IgD-negative memory B cell (primary cell): ENCODE results near the gene CACNG8. TPM values are rescaled to one million over a fixed set of nuclear protein-coding genes. Genes with fewer than 3 reads are reported as not detected.

Experiments used
- H3K27ac Mint-ChIP-seq, 3 donors: one replicate each; pipeline ENCODE4 v1.8.0; 2020 to 2022; ENCODE audit warnings: mild to moderate bottlenecking in 3 of 3, mixed read lengths in 3 of 3, moderate library complexity in 1 of 3
- H3K27me3 Mint-ChIP-seq: one replicate; pipeline ENCODE4 v1.8.0; 2021; ENCODE audit warnings: mixed read lengths
- H3K36me3 Mint-ChIP-seq: one replicate; pipeline ENCODE4 v1.8.0; 2020; ENCODE audit warnings: mild to moderate bottlenecking, mixed read lengths
- H3K4me1 Mint-ChIP-seq, 3 donors: one replicate each; pipeline ENCODE4 v1.8.0; 2020 to 2022; ENCODE audit warnings: mixed read lengths in 3 of 3, mild to moderate bottlenecking in 1 of 3
- H3K4me3 Mint-ChIP-seq, 4 donors: one replicate each; pipeline ENCODE4 v1.8.0; 2020 to 2022; ENCODE audit warnings: mild to moderate bottlenecking in 4 of 4, mixed read lengths in 4 of 4, moderate library complexity in 3 of 4
- H3K9me3 Mint-ChIP-seq, 3 donors: one replicate each; pipeline ENCODE4 v1.8.0; 2020 to 2021; ENCODE audit warnings: mixed read lengths in 3 of 3, mild to moderate bottlenecking in 1 of 3
- polyA plus RNA-seq: library from polyadenylated mRNA; unstranded; fragments of 300-500 nt; fragmentation: Illumina TruSeq; gene quantifications from one replicate; pipeline ENCODE4 v1.2.3, GENCODE V29; 2021

Gene CACNG8
- polyA plus RNA-seq, 1 donor from 2014 or later = not detected

DNA sequence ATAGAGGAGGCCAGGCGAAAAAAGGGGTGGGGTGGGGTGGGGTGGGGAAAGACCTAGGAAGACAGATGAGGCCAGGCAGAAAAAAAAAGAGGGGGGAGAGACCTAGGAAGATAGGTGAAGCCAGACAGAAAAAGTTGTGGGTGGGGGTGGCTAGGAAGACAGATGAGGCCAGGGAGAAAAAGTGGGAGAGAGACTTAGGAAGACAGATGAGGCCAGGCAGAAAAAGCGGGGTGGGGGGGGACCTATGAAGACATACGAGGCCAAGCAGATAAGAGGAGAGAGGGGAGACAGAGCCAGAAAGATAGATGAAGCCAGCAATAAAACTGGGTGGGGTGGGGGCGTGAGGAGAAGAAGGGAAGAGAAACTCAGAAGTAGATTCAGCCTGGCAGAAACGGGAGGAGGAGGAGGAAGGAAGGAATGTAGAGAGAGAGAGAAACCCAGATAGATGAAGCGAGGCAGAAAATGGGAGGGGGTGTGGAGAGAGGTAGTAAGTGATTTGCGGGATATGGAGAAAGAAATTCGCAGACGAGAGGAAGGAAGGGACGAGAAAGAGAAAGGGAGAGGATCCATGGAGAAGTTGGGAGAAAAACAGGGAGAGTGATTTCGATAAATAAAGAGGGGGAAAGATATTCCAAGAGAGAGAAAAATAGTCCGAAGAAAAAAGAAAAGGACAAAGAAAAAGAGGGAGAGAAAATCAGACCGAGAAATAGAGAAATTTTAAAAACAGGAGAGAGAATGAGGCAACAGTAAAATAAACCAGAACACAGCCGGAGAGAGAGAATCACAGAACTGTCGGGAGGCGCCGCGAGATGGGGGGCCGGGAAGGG, 16.5 kb downstream of the CACNG8 start:
- peaks cover 37% of the 10 kb centered on the region for H3K27me3 Mint-ChIP-seq
- peaks cover 4% of the 10 kb centered on the region for H3K36me3 Mint-ChIP-seq
- H3K4me3 Mint-ChIP-seq = peak overlapping the region in 2 of 4 donors; percentile 38 to 51

DNA sequence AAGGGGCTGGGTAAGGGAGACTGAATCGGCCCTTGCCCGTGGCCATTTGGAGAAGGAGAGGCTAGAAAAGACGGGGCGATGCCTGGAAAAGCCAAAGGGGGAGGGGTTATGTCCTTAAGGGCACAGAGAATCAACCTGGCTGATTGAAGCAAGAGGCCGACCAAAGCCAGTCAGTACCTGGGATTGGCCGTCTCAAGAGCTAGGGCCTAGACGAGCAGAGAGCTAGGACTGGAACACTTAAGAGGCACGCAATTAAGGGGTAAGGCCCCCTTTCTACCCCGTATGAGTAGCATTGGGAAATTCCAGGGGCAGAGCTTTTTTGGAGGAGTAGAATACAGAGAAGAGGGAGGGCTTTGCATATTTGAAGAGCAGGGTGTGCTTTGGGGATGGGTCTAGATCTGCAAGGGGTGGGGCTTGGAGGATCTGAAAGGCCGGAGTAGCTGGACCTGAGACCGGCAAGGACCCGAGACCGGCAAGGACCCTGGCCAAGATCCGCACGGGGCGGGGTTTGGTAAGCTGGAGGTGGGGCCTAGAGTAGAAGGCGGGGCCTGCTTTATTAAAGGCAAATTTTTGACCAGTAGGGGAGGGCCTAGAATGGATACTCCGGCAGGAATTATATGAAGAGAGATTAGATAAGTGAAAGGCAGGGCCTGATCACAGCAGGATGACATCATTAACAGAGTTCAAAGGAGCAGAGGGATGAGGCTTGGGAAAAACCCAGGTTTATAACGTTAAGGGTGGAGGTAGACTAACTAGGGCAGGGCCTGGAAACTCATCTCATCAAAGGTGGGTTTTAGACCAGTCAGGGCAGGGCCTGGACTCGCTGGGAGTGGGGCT, 18.0 kb downstream of the CACNG8 start:
- H3K4me1 Mint-ChIP-seq = peaks cover 4 to 11% (median 6%) of the 10 kb centered on the region in 3 donors
- H3K4me3 Mint-ChIP-seq = peak overlapping the region in 3 of 4 donors; percentile 13 to 67 (median 54)
- H3K9me3 Mint-ChIP-seq = peaks cover 1 to 20% (median 9%) of the 10 kb centered on the region in 3 donors
- H3K36me3 Mint-ChIP-seq = peaks cover 4% of the 10 kb centered on the region
- H3K27me3 Mint-ChIP-seq = peaks cover 35% of the 10 kb centered on the region
- no peak overlapping the region for H3K27ac Mint-ChIP-seq

More for the DNA sequence above, 16.5 kb downstream of the CACNG8 start:
- Mint-ChIP-seq H3K9me3 (peaks cover 3 to 20% (median 9%) of the 10 kb centered on the region in 3 donors), H3K4me1 (peaks cover 4 to 11% (median 6%) of the 10 kb centered on the region in 3 donors), H3K27ac (no peak overlapping the region)

DNA sequence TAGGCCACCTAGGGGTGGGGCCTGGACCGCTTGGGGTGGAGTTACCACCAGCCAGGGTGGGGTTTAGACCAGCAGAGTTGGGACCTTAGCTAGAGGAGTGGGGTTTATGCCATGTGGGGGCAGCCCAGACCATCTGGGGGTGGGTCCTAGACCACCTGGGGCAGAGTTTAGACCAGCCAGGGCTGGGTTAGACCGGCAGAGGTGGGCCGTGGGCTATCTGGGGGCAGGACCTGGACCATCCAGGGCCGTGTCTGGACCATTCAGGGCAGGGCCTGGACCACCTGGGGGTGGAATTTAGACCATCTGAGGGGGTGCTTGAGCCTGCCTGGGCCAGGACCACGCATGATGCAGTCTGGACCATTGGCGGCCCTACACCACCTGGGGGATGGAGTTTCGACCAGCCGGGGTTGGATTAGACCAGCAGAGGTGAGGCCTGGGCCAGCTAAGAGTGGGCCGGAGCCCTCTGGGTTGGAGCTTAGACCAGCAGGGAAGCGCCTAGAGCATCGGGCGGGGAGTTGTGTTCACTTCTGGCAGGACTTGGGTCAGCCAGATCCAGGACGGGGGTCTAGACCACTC, 18.7 kb downstream of the CACNG8 start:
- H3K27ac Mint-ChIP-seq = no peak overlapping the region
- H3K4me3 Mint-ChIP-seq = peak overlapping the region in 2 of 4 donors; percentile 65 to 72
- H3K36me3 Mint-ChIP-seq = peaks cover 4% of the 10 kb centered on the region
- H3K4me1 Mint-ChIP-seq = peaks cover 4 to 11% (median 6%) of the 10 kb centered on the region in 3 donors
- peaks cover 1 to 20% (median 9%) of the 10 kb centered on the region in 3 donors for H3K9me3 Mint-ChIP-seq
- H3K27me3 Mint-ChIP-seq = peaks cover 35% of the 10 kb centered on the region

DNA sequence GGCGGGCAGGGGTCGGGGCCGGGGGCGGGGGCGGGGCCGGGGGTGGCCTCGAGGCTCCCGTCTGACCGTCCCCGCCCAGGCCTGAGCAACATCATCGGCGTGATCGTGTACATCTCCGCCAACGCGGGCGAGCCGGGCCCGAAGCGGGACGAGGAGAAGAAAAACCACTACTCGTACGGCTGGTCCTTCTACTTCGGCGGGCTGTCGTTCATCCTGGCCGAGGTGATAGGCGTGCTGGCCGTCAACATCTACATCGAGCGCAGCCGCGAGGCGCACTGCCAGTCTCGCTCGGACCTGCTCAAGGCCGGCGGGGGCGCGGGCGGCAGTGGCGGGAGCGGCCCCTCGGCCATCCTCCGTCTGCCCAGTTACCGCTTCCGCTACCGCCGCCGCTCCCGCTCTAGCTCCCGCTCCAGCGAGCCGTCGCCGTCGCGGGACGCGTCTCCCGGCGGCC, 19.3 kb downstream of the CACNG8 start:
- Mint-ChIP-seq H3K4me1 (peaks cover 4 to 11% (median 6%) of the 10 kb centered on the region in 3 donors), H3K4me3 (no peak overlapping the region)

DNA sequence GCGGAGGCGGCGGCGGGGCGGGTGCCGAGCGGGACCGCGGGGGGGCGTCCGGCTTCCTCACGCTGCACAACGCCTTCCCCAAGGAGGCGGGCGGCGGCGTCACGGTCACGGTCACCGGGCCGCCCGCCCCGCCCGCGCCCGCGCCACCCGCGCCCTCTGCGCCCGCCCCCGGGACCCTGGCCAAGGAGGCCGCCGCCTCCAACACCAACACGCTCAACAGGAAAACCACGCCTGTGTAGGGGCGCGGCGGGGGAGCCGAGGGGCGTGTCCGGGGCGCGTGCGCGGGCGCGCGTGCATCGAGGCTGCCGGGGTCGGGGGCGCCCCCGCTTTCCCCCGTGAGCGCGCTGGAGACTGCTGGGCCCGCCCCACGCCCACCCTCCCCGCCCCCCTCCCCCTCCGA, 19.9 kb downstream of the CACNG8 start:
- Mint-ChIP-seq H3K9me3 (peaks cover 1 to 15% (median 9%) of the 10 kb centered on the region in 3 donors), H3K4me3 (no peak overlapping the region), H3K36me3 (peaks cover 4% of the 10 kb centered on the region), H3K27ac (no peak overlapping the region), H3K27me3 (peaks cover 31% of the 10 kb centered on the region), H3K4me1 (peaks cover 2 to 9% (median 2%) of the 10 kb centered on the region in 3 donors)

More for the DNA sequence above, 19.3 kb downstream of the CACNG8 start:
- Mint-ChIP-seq H3K27ac (no peak overlapping the region), H3K36me3 (peaks cover 4% of the 10 kb centered on the region), H3K9me3 (peaks cover 1 to 18% (median 9%) of the 10 kb centered on the region in 3 donors), H3K27me3 (peaks cover 35% of the 10 kb centered on the region)

DNA sequence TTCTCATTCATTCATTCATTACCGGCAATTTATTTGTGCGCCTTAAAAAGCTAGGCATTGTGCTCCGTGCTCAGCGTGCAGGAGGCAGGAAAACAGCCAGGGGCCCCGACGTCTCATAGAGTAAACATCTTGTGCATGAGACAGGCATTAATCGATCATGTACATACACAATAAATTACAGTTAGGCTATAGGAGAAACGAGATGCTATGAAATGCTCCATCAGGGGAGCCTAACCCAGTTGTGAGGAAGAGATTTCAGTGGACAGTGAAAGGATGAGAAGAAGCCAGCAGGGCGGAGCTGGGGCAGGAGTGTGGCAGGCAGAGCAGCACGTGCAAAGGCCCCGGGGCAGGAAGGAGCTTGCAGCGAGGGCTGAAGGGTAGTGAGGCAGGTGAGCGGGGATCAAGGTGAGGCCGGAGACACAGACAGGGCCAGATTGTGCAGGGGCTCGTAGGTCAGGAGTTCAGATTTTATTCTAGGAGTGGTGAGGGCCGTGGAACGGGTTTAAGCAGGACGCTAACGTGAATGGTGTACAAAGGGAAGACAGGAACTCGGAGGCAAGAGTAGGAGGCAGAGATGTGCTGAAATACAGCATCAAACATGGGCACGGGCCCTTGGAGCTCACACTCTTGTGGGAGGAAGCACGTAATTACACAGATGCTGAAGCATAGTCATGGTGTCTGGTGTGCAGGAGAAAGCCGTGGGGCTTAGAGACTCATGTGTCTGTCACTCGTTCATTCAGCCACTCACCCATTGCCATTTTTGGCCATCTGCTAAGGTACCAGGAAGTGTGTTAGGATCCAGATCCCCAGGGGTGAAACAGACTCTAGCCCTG, 20.9 kb downstream of the CACNG8 start:
- peaks cover 0 to 6% (median 2%) of the 10 kb centered on the region in 3 donors for H3K4me1 Mint-ChIP-seq
- no peak overlapping the region for H3K4me3 Mint-ChIP-seq
- H3K27me3 Mint-ChIP-seq = peaks cover 25% of the 10 kb centered on the region
- peaks cover 1 to 14% (median 9%) of the 10 kb centered on the region in 3 donors for H3K9me3 Mint-ChIP-seq
- H3K36me3 Mint-ChIP-seq = peaks cover 4% of the 10 kb centered on the region
- H3K27ac Mint-ChIP-seq = no peak overlapping the region

DNA sequence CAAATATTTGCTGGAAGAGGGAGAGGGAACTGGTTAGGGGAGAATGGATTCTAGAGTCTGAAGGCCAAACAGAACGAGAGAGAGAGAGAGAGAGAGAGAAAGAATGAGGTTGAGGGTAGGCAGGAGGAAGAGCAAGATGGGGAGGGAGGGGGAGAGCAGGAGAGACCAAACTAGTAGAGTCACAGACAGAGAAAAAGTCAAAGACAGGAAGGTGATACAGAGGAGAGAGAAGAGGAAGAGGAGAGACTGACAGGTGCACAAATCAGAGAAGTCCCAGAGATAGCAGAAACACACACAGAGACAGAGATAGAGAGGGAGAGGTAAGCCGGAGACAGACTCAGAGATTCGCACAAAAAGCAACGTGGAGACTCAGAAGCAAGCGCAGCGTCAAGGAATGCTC, 23.1 kb downstream of the CACNG8 start:
- Mint-ChIP-seq H3K27ac (no peak overlapping the region), H3K27me3 (peaks cover 13% of the 10 kb centered on the region), H3K4me1 (peaks cover 0 to 3% (median 2%) of the 10 kb centered on the region in 3 donors), H3K9me3 (peaks cover 1 to 3% (median 3%) of the 10 kb centered on the region in 3 donors), H3K4me3 (no peak overlapping the region), H3K36me3 (peaks cover 4% of the 10 kb centered on the region)

DNA sequence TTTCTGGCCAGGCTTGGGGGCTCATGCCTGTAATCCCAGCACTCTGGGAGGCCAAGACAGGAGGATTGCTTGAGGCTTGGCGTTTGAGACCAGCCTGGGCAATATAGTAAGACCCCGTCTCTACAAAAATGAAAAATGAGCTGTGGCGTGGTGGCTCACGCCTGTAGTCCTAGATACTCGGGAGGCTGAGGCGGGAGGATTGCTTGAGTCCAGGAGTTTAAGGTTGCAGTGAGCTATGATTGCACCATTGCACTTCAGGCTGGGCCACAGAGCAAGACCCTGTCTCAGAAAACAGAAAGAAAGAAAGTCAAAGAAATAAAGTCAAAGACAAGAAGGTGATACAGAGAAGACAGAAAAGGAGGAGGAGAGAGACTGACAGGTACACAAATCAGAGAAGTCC, 26.2 kb downstream of the CACNG8 start:
- peaks cover 21% of the 10 kb centered on the region for H3K27me3 Mint-ChIP-seq
- no peaks in the 10 kb centered on the region for H3K4me1 Mint-ChIP-seq
- no peaks in the 10 kb centered on the region for H3K36me3 Mint-ChIP-seq
- H3K9me3 Mint-ChIP-seq = peaks cover 0 to 5% (median 0%) of the 10 kb centered on the region in 3 donors
- no peak overlapping the region for H3K27ac Mint-ChIP-seq
- H3K4me3 Mint-ChIP-seq = peak overlapping the region in 2 of 4 donors; percentile 30 to 55

DNA sequence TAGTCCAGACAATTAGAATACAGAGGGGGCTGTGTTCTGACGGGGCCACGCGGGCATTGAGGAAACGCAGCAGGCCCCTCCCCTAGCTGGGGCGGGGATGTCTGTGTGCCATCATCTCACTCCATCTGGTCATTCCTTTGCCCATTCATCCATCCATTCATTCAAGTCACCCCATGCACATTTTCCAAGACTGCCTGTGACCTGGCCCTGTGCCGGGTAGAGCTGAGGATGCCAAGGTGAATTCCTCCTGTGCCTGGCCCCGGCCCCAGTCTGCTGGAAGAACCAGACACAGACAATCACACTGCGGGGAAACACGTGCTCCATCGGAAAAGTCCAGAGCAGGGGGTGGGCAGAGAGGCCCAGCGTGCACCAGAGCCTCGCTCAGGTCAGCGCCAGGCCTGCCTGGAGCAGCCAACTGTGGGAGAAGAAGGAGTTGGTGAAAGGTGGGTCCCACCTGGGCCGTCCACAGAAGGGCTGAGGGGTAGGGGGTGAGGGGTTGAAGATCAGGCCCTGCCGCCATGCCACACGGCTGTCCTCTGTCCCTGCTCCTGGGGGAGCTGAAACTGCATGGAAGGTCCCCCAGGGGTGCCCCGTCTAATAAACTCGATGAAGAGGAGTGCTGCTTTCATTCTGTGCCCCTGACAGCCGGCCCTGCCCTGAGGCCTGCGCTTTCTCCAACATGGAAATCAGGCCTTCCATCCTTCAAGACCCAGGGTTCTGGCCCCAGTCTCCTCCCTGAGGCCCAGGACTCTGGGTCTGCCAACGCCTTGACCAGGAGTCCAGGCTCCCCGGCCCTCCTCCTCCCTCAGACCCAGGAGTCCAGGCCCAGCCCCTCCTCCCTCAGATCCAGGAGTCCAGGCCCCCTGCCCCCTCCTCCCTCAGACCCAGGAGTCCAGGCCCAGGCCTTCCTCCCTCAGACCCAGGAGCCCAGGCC, 27.1 kb downstream of the CACNG8 start:
- peaks cover 0 to 5% (median 3%) of the 10 kb centered on the region in 3 donors for H3K9me3 Mint-ChIP-seq
- no peaks in the 10 kb centered on the region for H3K4me1 Mint-ChIP-seq
- peaks cover 27% of the 10 kb centered on the region for H3K27me3 Mint-ChIP-seq
- H3K4me3 Mint-ChIP-seq = no peak overlapping the region
- no peak overlapping the region for H3K27ac Mint-ChIP-seq
- no peaks in the 10 kb centered on the region for H3K36me3 Mint-ChIP-seq

DNA sequence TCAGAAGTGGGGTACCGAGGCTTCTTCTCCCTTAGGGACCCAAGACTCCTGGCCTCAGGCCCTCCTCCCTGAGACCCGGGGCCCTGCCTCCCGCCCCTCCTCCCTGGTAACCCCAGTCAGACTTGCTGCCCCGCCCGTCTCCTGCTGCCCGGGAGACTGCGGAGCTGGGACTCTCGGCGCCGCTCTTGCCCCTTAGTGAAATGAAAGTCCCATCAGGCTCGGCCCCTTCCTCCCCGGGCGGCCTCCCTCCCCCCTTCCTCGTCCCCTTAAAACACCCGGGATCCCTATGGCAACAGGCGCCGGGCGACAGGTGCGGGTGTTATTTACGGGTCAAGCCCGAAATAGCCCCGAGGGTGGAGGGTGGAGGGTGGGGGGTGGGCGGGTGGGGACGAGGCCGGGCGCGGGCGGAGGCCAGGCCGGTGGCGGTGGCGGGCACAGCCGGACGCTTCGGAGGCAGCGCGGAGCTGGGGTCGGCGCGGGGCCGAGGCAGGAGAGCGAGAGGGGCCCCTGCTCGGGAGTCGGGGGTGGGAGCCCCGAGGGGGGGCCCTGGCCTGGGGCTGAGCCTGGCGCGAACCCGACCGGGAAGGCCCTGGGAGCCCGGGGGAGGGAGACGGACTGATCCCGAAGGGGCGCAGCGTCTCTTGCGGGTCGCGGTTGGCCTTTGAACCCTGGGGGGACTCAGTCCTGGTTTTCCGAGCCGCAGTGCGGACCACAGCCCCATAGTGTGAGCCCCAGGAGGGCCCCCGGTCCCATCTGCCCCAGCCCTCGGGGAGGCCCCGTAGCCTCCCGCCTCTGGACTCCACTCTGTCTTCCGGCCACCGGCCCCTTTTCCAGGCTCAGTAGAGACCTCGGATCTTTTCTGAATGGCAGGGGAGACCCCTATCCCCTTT, 28.7 kb downstream of the CACNG8 start, which contains the start of gene CACNG6:
Gene CACNG6 (plus strand): TSS at position 414 of the 890 bp plus-strand sequence. CDS start 1,241 bp downstream, outside the sequence.
- Mint-ChIP-seq H3K36me3 (no peaks in the 10 kb centered on the region), H3K4me3 (peak within 1 kb of the TSS in 1 of 4 donors; percentile 28), H3K4me1 (no peaks in the 10 kb centered on the region), H3K27me3 (peaks cover 29% of the 10 kb centered on the region), H3K9me3 (peaks cover 0 to 5% (median 3%) of the 10 kb centered on the region in 3 donors), H3K27ac (no peak within 1 kb of the TSS)

DNA sequence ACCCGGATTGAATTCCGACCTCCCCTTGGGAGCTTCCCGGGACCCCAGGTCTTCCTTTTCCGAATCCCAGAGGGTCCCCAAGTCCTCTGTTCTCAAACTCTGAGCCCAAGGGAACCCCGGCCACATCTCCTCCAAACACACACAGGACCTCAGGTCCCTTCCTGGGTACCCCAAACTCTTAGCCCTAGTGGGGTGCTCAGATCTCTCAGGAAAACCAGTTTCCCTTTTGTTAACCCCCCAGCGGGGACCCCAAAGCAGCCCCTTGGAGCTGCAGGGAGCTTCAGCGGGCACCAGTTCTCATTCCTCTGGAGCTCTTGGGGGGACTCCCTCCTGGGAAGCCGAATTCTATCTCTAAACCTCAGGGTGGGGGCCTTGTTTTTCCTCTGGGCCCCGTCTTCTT, 29.5 kb downstream of the CACNG8 start:
- Mint-ChIP-seq H3K9me3 (peaks cover 0 to 5% (median 3%) of the 10 kb centered on the region in 3 donors), H3K4me1 (no peaks in the 10 kb centered on the region), H3K27me3 (peaks cover 29% of the 10 kb centered on the region), H3K36me3 (no peaks in the 10 kb centered on the region), H3K27ac (no peak overlapping the region), H3K4me3 (peak overlapping the region in 1 of 4 donors; percentile 28)

DNA sequence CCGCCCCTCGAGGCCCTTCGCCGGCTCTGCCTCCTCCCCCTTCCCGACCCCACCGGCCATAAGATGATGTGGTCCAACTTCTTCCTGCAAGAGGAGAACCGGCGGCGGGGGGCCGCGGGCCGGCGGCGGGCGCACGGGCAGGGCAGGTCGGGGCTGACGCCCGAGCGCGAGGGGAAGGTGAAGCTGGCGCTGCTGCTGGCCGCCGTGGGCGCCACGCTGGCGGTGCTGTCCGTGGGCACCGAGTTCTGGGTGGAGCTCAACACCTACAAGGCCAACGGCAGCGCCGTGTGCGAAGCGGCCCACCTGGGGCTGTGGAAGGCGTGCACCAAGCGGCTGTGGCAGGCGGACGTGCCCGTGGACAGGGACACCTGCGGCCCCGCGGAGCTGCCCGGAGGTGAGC, 30.1 kb downstream of the CACNG8 start:
- Mint-ChIP-seq H3K9me3 (peaks cover 0 to 5% (median 3%) of the 10 kb centered on the region in 3 donors), H3K27me3 (peaks cover 29% of the 10 kb centered on the region), H3K4me1 (no peaks in the 10 kb centered on the region), H3K4me3 (no peak overlapping the region), H3K36me3 (no peaks in the 10 kb centered on the region), H3K27ac (no peak overlapping the region)
